HG02763 (cell line): ENCODE data around the gene SRD5A1.

ENCODE experiments used
- ATAC-seq: cut with Tn5 transposase; IDR thresholded peaks from one replicate; pipeline ENCODE4 v1.9.1; 2021; ENCODE audit warnings: mild to moderate bottlenecking, moderate library complexity; ENCODE audit not compliant: unreplicated experiment

Gene SRD5A1

GRCh38 chr5:6632888-6633468 is at the start of gene SRD5A1, which contains the start of gene NSUN2:
Gene SRD5A1, plus strand, starts transcription at chr5:6633440. Its CDS starts 137 bp downstream, at chr5:6633577.
Gene NSUN2, minus strand, starts transcription at chr5:6633044. Its CDS starts 65 bp downstream, at chr5:6632979.
- peak; percentile 89 for ATAC-seq

- ATAC-seq, result no peak
These were observed 49.1 kb upstream of the SRD5A1 start for GRCh38 chr5:6584101-6584645.

- ATAC-seq, result no peak
These were observed 48.5 kb upstream of the SRD5A1 start for GRCh38 chr5:6584727-6585126.

- ATAC-seq, result no peak
These were observed 48.1 kb upstream of the SRD5A1 start for GRCh38 chr5:6585168-6585567.

GRCh38 chr5:6585939-6586646 is 47.1 kb upstream of the SRD5A1 start:
- ATAC-seq, result no peak

- ATAC-seq, result no peak
These were observed 46.6 kb upstream of the SRD5A1 start for GRCh38 chr5:6586647-6587042.

- ATAC-seq, result no peak
These were observed 46.1 kb upstream of the SRD5A1 start for GRCh38 chr5:6587171-6587570.

- ATAC-seq, result no peak
These were observed 42.7 kb upstream of the SRD5A1 start for GRCh38 chr5:6590581-6590980.

- ATAC-seq, result no peak
These were observed 41.5 kb upstream of the SRD5A1 start for GRCh38 chr5:6591671-6592288.

GRCh38 chr5:6592601-6593000 is 40.6 kb upstream of the SRD5A1 start:
- no peak for ATAC-seq

- ATAC-seq, result no peak
These were observed 39.9 kb upstream of the SRD5A1 start for GRCh38 chr5:6593148-6594016.

GRCh38 chr5:6594066-6594465 is 39.2 kb upstream of the SRD5A1 start:
- ATAC-seq, result no peak

GRCh38 chr5:6595405-6595804 is 37.8 kb upstream of the SRD5A1 start:
- no peak for ATAC-seq

GRCh38 chr5:6596388-6596787 is 36.9 kb upstream of the SRD5A1 start:
- no peak for ATAC-seq

GRCh38 chr5:6597557-6597956 is 35.7 kb upstream of the SRD5A1 start:
- ATAC-seq, result no peak

- no peak for ATAC-seq
These were observed 34.8 kb upstream of the SRD5A1 start for GRCh38 chr5:6598351-6598900.

- no peak for ATAC-seq
These were observed 33.5 kb upstream of the SRD5A1 start for GRCh38 chr5:6599739-6600138.

GRCh38 chr5:6601271-6601670 is 32.0 kb upstream of the SRD5A1 start:
- no peak for ATAC-seq

- no peak for ATAC-seq
These were observed 31.4 kb upstream of the SRD5A1 start for GRCh38 chr5:6601816-6602215.

- no peak for ATAC-seq
These were observed 30.8 kb upstream of the SRD5A1 start for GRCh38 chr5:6602441-6602840.

GRCh38 chr5:6603643-6604042 is 29.6 kb upstream of the SRD5A1 start:
- no peak for ATAC-seq
